HG02973 (cell line): ENCODE results near the gene INPP4A.

Source experiments
- ATAC-seq: cut with Tn5 transposase; IDR thresholded peaks from one replicate; pipeline ENCODE4 v1.9.1; 2021; ENCODE audit warnings: moderate library complexity; ENCODE audit not compliant: unreplicated experiment

Gene INPP4A

GRCh38 chr2:98489971-98490962, 45.6 kb downstream of the INPP4A start:
- ATAC-seq: no peak

GRCh38 chr2:98492441-98492840, 47.8 kb downstream of the INPP4A start:
- ATAC-seq: no peak

GRCh38 chr2:98494699-98495098, 50.0 kb downstream of the INPP4A start:
- ATAC-seq: no peak

GRCh38 chr2:98496750-98497493, 52.3 kb downstream of the INPP4A start:
- no peak for ATAC-seq

GRCh38 chr2:98498703-98499440, 54.2 kb downstream of the INPP4A start:
- no peak for ATAC-seq

- ATAC-seq: no peak
These were observed 55.9 kb downstream of the INPP4A start for GRCh38 chr2:98500561-98500960.

GRCh38 chr2:98501223-98501622, 56.6 kb downstream of the INPP4A start:
- no peak for ATAC-seq

GRCh38 chr2:98501876-98502275, 57.2 kb downstream of the INPP4A start:
- ATAC-seq: no peak

GRCh38 chr2:98502556-98503335, 58.1 kb downstream of the INPP4A start:
- no peak for ATAC-seq

- ATAC-seq: no peak
These were observed 58.9 kb downstream of the INPP4A start for GRCh38 chr2:98503481-98504105.

GRCh38 chr2:98504381-98505109, 59.9 kb downstream of the INPP4A start:
- no peak for ATAC-seq

GRCh38 chr2:98505311-98505808, 60.7 kb downstream of the INPP4A start:
- ATAC-seq: no peak

GRCh38 chr2:98505971-98506664, 61.5 kb downstream of the INPP4A start:
- no peak for ATAC-seq

- no peak for ATAC-seq
These were observed 62.2 kb downstream of the INPP4A start for GRCh38 chr2:98506881-98507280.

GRCh38 chr2:98507461-98507860, 62.8 kb downstream of the INPP4A start:
- no peak for ATAC-seq

- ATAC-seq: no peak
These were observed 63.4 kb downstream of the INPP4A start for GRCh38 chr2:98507891-98508708.

- ATAC-seq: no peak
These were observed 64.0 kb downstream of the INPP4A start for GRCh38 chr2:98508709-98509066.
